HUES48 (cell line): ENCODE data around the gene B3GNT3.

Experiments used
- H3K27ac ChIP-seq: one replicate; pipeline ENCODE4 v1.7.0; 2013; ENCODE audit warnings: low read depth, low read length, inconsistent platforms
- H3K27me3 ChIP-seq: 2 replicates; pipeline ENCODE4 v1.6.1; 2013; ENCODE audit warnings: mild to moderate bottlenecking, low read length; ENCODE audit not compliant: control insufficient read depth, insufficient read depth
- H3K36me3 ChIP-seq: 2 replicates; pipeline ENCODE4 v1.6.1; 2013; ENCODE audit warnings: low read length; ENCODE audit not compliant: control insufficient read depth, insufficient read depth
- H3K4me1 ChIP-seq: 2 replicates; pipeline ENCODE4 v1.6.1; 2013; ENCODE audit warnings: mild to moderate bottlenecking, low read length; ENCODE audit not compliant: control insufficient read depth, insufficient read depth
- H3K4me3 ChIP-seq: 2 replicates; pipeline ENCODE4 v1.5.1; 2013; ENCODE audit warnings: mild to moderate bottlenecking, low read depth, low read length
- H3K9ac ChIP-seq: 2 replicates; pipeline ENCODE4 v1.6.1; 2013; ENCODE audit warnings: mild to moderate bottlenecking, low read depth, low read length, moderate library complexity
- H3K9me3 ChIP-seq: 2 replicates; pipeline ENCODE4 v1.6.1; 2013; ENCODE audit warnings: low read length; ENCODE audit not compliant: control insufficient read depth, insufficient read depth

The B3GNT3 gene

DNA sequence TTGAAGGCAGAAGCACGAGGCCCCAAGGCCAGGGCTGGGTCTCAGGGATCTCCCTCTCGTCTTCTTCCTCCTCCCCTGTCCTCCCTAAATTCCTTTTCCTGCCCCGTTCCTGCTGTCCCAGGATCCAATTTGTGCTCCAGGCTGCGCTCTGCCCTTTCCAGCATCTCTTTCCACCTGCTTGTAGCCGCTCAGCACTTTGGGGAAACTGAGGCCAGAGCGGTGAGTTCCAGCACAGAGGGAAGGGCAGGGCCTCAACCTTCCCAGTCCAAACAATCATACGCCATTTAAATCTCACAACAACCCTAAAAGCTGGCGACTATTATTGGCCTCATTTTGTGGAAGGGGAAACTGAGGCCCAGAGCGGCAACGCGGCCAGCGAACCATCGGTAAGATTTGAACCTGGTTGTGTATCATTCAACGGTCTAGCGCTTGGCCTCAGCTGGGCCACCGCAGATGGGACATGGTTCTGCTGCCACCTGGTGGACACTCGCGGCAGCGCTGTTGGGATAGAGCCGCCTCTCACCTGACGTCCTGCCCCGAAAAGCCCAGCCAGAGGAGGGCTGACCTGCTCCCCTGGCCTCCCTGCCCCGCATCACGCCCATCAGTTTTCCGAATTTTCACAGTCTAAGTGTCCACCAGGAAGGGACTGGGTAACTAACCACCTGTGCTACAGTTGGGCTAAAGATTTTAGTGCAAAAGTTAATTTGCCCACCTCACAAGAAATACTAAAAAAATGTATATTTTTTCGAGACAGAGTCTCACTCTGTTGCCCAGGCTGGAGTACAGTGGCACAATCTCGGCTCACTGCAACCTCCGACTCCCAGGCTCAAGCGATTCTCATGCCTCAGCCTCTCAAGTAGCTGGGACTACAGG, 60.6 kb downstream of the B3GNT3 start:
- Histone ChIP-seq H3K4me1 (no peaks in the 10 kb centered on the region), H3K4me3 (no peak overlapping the region), H3K27ac (no peak overlapping the region), H3K9ac (no peak overlapping the region), H3K9me3 (no peaks in the 10 kb centered on the region), H3K27me3 (no peaks in the 10 kb centered on the region), H3K36me3 (peaks cover 2% of the 10 kb centered on the region)

- H3K9ac ChIP-seq = peak within 1 kb of the TSS; percentile 98
- H3K36me3 ChIP-seq = peaks cover 43% of the 10 kb centered on the region
- no peaks in the 10 kb centered on the region for H3K27me3 ChIP-seq
- peak within 1 kb of the TSS; percentile 87 for H3K27ac ChIP-seq
- no peaks in the 10 kb centered on the region for H3K4me1 ChIP-seq
- no peaks in the 10 kb centered on the region for H3K9me3 ChIP-seq
- H3K4me3 ChIP-seq = peak within 1 kb of the TSS; percentile 82
Observed at GRCh38 chr19:17859533-17860330, 64.8 kb downstream of the B3GNT3 start, which contains the start of gene RPL18A. Gene RPL18A (plus strand): TSS chr19:17859910. CDS start chr19:17859957, 47 bp downstream.

- H3K27ac ChIP-seq = peak overlapping the region; percentile 87
- H3K9ac ChIP-seq = peak overlapping the region; percentile 98
- H3K4me1 ChIP-seq = no peaks in the 10 kb centered on the region
- H3K4me3 ChIP-seq = peak overlapping the region; percentile 82
- H3K9me3 ChIP-seq = no peaks in the 10 kb centered on the region
- no peaks in the 10 kb centered on the region for H3K27me3 ChIP-seq
- H3K36me3 ChIP-seq = peaks cover 43% of the 10 kb centered on the region
Observed at GRCh38 chr19:17860331-17860992, 65.5 kb downstream of the B3GNT3 start.

DNA sequence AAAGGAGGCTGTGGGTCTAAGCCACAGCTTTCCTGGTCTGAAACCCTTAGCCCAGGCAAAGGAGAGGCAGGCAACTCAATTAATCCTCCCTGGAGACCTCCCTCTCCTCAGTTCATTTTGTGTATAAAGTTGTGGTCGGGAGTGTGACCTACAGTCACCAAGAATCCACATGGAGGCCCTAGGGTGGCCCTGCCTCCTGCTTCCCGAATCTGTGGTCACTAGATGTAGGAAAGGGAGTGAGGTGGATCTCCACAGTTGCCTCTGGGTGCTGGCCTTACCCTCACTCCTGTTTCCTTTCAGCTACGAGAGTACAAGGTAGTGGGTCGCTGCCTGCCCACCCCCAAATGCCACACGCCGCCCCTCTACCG, 66.0 kb downstream of the B3GNT3 start:
- peak overlapping the region; percentile 82 for H3K4me3 ChIP-seq
- peak overlapping the region; percentile 98 for H3K9ac ChIP-seq
- peaks cover 43% of the 10 kb centered on the region for H3K36me3 ChIP-seq
- no peaks in the 10 kb centered on the region for H3K4me1 ChIP-seq
- no peaks in the 10 kb centered on the region for H3K9me3 ChIP-seq
- peak overlapping the region; percentile 87 for H3K27ac ChIP-seq
- no peaks in the 10 kb centered on the region for H3K27me3 ChIP-seq

DNA sequence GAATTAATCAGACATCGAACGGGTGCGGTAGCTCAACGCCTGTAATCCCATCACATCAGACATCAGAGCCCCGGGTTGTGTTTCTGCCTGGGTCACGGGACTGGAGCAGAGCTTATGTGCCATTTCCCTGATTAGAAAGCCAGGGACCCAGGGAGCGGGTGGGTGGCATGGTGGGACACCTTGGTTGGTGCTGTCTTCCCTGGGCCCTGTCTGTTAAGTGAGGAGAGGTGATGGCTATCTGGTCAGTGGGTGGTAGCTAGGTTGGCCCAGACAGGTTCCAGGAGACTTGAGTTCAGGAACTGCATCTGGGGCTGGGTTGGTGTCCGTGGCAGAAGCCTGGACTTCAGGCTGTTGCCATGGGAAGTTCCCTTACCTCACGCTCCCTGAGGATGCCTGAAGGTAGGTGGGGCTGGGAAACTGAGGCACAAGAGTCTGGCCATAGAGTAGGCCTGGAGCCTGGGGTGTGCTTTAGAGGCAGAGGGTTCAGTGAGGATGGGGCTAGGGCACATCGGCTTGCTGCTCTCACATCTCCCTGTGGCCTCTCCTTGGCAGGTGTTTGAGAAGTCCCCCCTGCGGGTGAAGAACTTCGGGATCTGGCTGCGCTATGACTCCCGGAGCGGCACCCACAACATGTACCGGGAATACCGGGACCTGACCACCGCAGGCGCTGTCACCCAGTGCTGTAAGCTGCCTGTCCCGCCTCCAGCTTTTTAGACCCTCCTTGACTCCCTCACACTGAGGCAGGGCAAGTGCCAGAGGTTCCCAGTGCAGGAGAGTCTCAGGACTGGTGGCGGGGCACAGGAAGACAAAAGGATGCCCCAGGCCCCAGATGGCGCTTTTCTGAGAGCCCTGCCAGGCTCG, 66.8 kb downstream of the B3GNT3 start:
- H3K9me3 ChIP-seq = no peaks in the 10 kb centered on the region
- H3K4me3 ChIP-seq = peak overlapping the region; percentile 82
- peak overlapping the region; percentile 87 for H3K27ac ChIP-seq
- H3K36me3 ChIP-seq = peaks cover 43% of the 10 kb centered on the region
- no peaks in the 10 kb centered on the region for H3K27me3 ChIP-seq
- 0 out of 2 replicates have a peak overlapping the region, but pooled peaks have one; percentile 98 for H3K9ac ChIP-seq
- no peaks in the 10 kb centered on the region for H3K4me1 ChIP-seq

DNA sequence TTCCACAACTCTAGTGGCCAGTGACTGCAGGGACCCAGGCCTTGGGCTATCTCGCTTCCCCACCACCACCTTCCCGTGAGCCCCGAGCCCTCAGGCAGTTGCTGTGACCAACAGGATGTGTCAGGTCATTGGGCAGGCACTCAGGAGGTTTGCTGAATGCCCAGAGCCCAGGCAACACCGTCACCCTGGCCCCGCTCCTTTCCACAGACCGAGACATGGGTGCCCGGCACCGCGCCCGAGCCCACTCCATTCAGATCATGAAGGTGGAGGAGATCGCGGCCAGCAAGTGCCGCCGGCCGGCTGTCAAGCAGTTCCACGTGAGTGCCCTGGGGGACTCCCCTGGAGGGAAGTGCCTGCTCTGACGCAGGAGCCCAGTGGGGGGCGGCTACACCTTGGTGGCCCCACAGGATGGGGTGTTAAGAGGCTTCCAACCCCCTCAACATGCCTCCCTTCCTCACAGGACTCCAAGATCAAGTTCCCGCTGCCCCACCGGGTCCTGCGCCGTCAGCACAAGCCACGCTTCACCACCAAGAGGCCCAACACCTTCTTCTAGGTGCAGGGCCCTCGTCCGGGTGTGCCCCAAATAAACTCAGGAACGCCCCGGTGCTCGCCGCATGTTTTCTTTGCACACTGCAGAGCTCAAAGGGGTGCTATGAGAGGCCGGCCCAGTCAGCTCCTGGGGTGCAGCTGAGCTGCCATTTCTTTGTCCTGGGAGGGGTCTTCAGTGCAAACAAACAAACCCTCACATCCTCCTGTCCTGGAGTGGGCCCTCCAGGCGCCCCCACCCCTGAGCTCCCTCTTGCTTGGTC, 68.0 kb downstream of the B3GNT3 start:
- no peaks in the 10 kb centered on the region for H3K27me3 ChIP-seq
- H3K36me3 ChIP-seq = peaks cover 43% of the 10 kb centered on the region
- no peak overlapping the region for H3K4me3 ChIP-seq
- H3K27ac ChIP-seq = peak overlapping the region; percentile 87
- no peaks in the 10 kb centered on the region for H3K9me3 ChIP-seq
- no peak overlapping the region for H3K9ac ChIP-seq
- H3K4me1 ChIP-seq = no peaks in the 10 kb centered on the region
